ENCODE measurements around the gene EXOC8. TPM values are rescaled to one million over a fixed set of nuclear protein-coding genes. Genes with fewer than 3 reads are reported as not detected.

Gene EXOC8
- total RNA-seq, 2 donors from 2014 or later: 10.6 to 12.9 TPM

GRCh38 chr1:231362325-231362724 lies 24.7 kb upstream of the EXOC8 start:
- H3K9me3 ChIP-seq: no peaks in the 10 kb centered on the region
- peaks cover 6% of the 10 kb centered on the region for H3K4me1 ChIP-seq
- intact Hi-C loops (cut with DNase I): no loop called here
- TF ChIP-seq POLR2A (IDR thresholded peaks at IDR 0.05): no peak
- TF ChIP-seq, protein P1, sequence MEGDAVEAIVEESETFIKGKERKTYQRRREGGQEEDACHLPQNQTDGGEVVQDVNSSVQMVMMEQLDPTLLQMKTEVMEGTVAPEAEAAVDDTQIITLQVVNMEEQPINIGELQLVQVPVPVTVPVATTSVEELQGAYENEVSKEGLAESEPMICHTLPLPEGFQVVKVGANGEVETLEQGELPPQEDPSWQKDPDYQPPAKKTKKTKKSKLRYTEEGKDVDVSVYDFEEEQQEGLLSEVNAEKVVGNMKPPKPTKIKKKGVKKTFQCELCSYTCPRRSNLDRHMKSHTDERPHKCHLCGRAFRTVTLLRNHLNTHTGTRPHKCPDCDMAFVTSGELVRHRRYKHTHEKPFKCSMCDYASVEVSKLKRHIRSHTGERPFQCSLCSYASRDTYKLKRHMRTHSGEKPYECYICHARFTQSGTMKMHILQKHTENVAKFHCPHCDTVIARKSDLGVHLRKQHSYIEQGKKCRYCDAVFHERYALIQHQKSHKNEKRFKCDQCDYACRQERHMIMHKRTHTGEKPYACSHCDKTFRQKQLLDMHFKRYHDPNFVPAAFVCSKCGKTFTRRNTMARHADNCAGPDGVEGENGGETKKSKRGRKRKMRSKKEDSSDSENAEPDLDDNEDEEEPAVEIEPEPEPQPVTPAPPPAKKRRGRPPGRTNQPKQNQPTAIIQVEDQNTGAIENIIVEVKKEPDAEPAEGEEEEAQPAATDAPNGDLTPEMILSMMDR (IDR thresholded peaks at IDR 0.05): no peak
- DNase-seq (no peak), ATAC-seq (no peak)
- no peaks in the 10 kb centered on the region for H3K27me3 ChIP-seq
- H3K4me3 ChIP-seq: no peak overlapping the region
- no peaks in the 10 kb centered on the region for H3K36me3 ChIP-seq (replicated peaks in 1 of 2; ENCODE audit: insufficient read depth in 1 of 2, low read depth in 2 of 2)
- WGBS, 2 donors: 96 to 100% methylated on average over 1 of the region's 1 CpG
- H3K27ac ChIP-seq: no peak overlapping the region

DNA sequence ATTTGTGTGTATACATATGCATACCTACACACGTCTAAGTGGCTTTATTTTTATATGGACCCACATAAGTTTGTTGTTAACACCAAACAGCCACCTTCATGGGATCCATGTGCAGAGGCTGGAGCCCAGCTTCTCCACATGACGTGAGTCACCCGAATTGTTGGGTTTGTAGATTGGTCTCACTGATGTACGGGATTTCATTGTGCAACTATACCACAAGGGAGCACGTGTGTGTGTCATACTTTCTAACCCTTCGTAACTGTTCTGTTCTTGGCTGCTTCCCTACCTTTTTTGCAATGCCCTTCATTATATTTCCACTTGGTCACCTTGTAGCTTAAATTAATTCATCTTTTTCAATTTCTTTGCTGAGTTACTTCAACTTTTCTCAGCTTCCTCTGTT lies 21.5 kb upstream of the EXOC8 start:
- intact Hi-C loops (cut with DNase I): loop anchor here (5.0 kb wide), 1 partner anchor 228 kb away; no protein-coding TSS in a partner anchor

DNA sequence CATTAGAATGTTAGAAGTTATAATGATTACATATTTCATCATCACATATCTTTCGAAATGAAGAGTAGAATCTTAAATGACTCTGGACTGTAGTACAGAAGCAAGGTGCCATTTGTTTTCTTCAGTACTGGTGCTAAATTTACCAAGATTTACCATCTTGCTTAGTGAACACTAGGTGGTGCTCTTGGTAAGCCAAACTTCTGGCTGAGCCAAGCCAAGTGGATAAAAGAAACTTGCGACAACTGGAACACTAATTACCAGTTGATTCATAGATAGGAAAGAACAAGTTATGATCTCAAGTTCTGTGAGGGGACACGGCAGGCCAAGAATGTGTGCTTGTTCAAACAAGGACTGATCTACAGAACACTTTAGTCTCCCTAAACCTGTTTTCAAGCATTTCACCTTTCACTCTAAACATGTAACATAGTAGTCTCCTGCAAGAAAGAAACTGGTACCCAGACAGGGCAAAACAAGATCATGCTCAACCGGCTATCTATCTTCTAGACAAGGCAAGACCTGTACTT lies 20.2 kb upstream of the EXOC8 start:
- peak; percentile 23 to 56 (median 40) for DNase-seq
- no peaks in the 10 kb centered on the region for H3K9me3 ChIP-seq
- TF ChIP-seq, protein P1 (IDR thresholded peaks at IDR 0.05): peak; percentile 38 to 91 (median 80)
- no peak for TF ChIP-seq POLR2A (IDR thresholded peaks at IDR 0.05)
- H3K27me3 ChIP-seq: no peaks in the 10 kb centered on the region
- H3K4me3 ChIP-seq: no peak overlapping the region
- no peaks in the 10 kb centered on the region for H3K36me3 ChIP-seq (replicated peaks in 1 of 2; ENCODE audit: insufficient read depth in 1 of 2, low read depth in 2 of 2)
- ATAC-seq: peak; percentile 90
- 5 to 7% methylated on average over 4 of the region's 4 CpGs for WGBS, 2 donors
- H3K4me1 ChIP-seq: peaks cover 6% of the 10 kb centered on the region
- peak overlapping the region in 2 of 4 donors; percentile 1 to 33 for H3K27ac ChIP-seq
- intact Hi-C loops (cut with DNase I): loop anchor here (5.0 kb wide), 1 partner anchor 229 kb away; no protein-coding TSS in a partner anchor

More for the DNA sequence above, 21.5 kb upstream of the EXOC8 start:
- TF ChIP-seq, protein P1 (IDR thresholded peaks at IDR 0.05): no peak
- no peak for TF ChIP-seq POLR2A (IDR thresholded peaks at IDR 0.05)
- no peak for ATAC-seq
- no peak overlapping the region for H3K27ac ChIP-seq
- no peaks in the 10 kb centered on the region for H3K36me3 ChIP-seq (replicated peaks in 1 of 2; ENCODE audit: insufficient read depth in 1 of 2, low read depth in 2 of 2)
- H3K27me3 ChIP-seq: no peaks in the 10 kb centered on the region
- H3K9me3 ChIP-seq: no peaks in the 10 kb centered on the region
- H3K4me1 ChIP-seq: peaks cover 6% of the 10 kb centered on the region
- H3K4me3 ChIP-seq: no peak overlapping the region
- 75 to 83% methylated on average over 6 of the region's 6 CpGs for WGBS, 2 donors
- DNase-seq: peak in 1 of 4 donors; percentile 42

- DNase-seq: no peak
- Histone ChIP-seq H3K27me3 (no peaks in the 10 kb centered on the region), H3K27ac (no peak overlapping the region), H3K36me3 (replicated peaks in 1 of 2; ENCODE audit: insufficient read depth in 1 of 2, low read depth in 2 of 2) (peaks cover 0 to 1% of the 10 kb centered on the region in 2 donors), H3K4me3 (no peak overlapping the region), H3K9me3 (no peaks in the 10 kb centered on the region), H3K4me1 (peaks cover 6% of the 10 kb centered on the region)
- intact Hi-C loops (cut with DNase I): loop anchor here (5.0 kb wide), 1 partner anchor 230 kb away; no protein-coding TSS in a partner anchor
- 66 to 80% methylated on average over 10 of the region's 10 CpGs for WGBS, 2 donors
- no peak for ATAC-seq
- TF ChIP-seq POLR2A (IDR thresholded peaks at IDR 0.05): no peak
- TF ChIP-seq, protein P1 (IDR thresholded peaks at IDR 0.05): no peak
Observed at GRCh38 chr1:231357187-231357772, 19.6 kb upstream of the EXOC8 start.

All from body of pancreas (tissue), 4 donors.